ENCODE measurements around the gene RAET1G.
"Not testable (repeated sequence)": the region's sequence is repeated elsewhere in the genome, so short reads cannot be mapped to it uniquely, and the experiment has no call there.

Gene RAET1G

GRCh38 chr6:149967591-149967990 lies 44.7 kb upstream of the RAET1G start:
- H3K79me2 ChIP-seq (ENCODE audit: low read length) = no peaks in the 10 kb centered on the region
- H3K36me3 ChIP-seq (replicated peaks; ENCODE audit: insufficient read depth, low read length) = no peaks in the 10 kb centered on the region
- no peak overlapping the region for H3K4me2 ChIP-seq (ENCODE audit: low read depth, low read length)
- H3K4me3 ChIP-seq (ENCODE audit: low read length) = no peak overlapping the region
- H2AFZ ChIP-seq (ENCODE audit: low read length) = no peak overlapping the region
- DNase-seq = no peak
- H3K27me3 ChIP-seq (replicated peaks; ENCODE audit: insufficient read depth, low read length) = peaks cover 19% of the 10 kb centered on the region
- no peaks in the 10 kb centered on the region for H3K4me1 ChIP-seq (ENCODE audit: low read length)
- TF ChIP-seq EZH2phosphoT487 (IDR thresholded peaks at IDR 0.05; ENCODE audit: low read length) = no peak
- no peak for TF ChIP-seq CTCF (IDR thresholded peaks at IDR 0.05; ENCODE audit: low read length)
- TF ChIP-seq EZH2 (optimal IDR thresholded peaks at IDR 0.05; ENCODE audit: low read depth, low read length) = no peak
- H3K9ac ChIP-seq (ENCODE audit: low read length) = no peak overlapping the region
- H3K9me2 ChIP-seq (replicated peaks; ENCODE audit: insufficient read depth, low read length) = no peaks in the 10 kb centered on the region
- no peaks in the 10 kb centered on the region for H4K20me1 ChIP-seq (ENCODE audit: insufficient read depth, low read length)
- H3K9me3 ChIP-seq (replicated peaks; ENCODE audit: insufficient read depth, low read length) = no peaks in the 10 kb centered on the region
- H3K27ac ChIP-seq (ENCODE audit: low read length) = no peak overlapping the region
- no peaks in the 10 kb centered on the region for H3F3A ChIP-seq (ENCODE audit: insufficient read depth, low read length)

- peaks cover 28% of the 10 kb centered on the region for H3K27me3 ChIP-seq (replicated peaks; ENCODE audit: insufficient read depth, low read length)
These were observed 43.4 kb upstream of the RAET1G start for GRCh38 chr6:149966319-149966718.

DNA sequence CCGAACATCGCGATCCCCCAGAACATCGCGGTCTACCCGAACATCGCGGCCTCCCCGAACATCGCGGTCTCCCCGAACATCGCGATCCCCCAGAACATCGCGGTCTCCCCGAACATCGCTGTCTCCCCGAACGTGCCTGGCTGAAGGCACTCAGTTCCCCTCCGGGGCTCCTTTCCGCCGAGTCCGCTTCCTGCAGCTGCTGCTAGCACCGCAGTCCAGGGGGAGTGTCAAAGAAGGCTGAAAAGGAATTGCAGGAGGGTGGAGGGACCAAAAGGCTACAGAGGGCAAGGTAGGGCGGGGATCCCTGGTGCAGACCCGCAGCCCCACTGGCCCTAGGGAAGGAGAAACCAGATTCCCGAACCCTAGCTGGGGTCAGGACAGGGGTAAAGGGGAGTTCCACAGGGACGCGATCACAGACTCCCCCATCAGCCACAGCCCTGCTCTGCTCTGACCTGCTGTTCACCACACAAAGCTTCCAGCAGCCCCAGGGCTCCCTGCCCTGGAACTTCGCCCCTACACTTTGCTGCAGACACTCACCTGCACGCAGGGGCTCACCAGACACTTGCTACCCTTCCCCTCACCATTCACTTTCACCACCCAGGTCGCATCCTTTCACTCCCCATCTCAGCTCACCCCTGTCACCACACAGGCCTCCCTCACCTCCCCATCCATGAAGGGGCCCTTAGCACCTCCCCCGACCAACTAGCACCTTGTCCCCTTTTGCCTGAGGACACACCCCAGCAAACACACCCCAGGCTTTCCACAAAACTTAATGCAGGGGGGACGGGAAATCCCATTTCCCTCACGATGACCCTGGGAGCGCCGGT lies 42.5 kb upstream of the RAET1G start:
- H3K27me3 ChIP-seq (replicated peaks; ENCODE audit: insufficient read depth, low read length) = peaks cover 36% of the 10 kb centered on the region
- H3K9ac ChIP-seq (ENCODE audit: low read length) = no peak overlapping the region
- H3F3A ChIP-seq (ENCODE audit: insufficient read depth, low read length) = no peaks in the 10 kb centered on the region
- no peaks in the 10 kb centered on the region for H4K20me1 ChIP-seq (ENCODE audit: insufficient read depth, low read length)
- no peak overlapping the region for H2AFZ ChIP-seq (ENCODE audit: low read length)
- no peaks in the 10 kb centered on the region for H3K36me3 ChIP-seq (replicated peaks; ENCODE audit: insufficient read depth, low read length)
- no peak for DNase-seq
- no peaks in the 10 kb centered on the region for H3K79me2 ChIP-seq (ENCODE audit: low read length)
- H3K4me1 ChIP-seq (ENCODE audit: low read length) = no peaks in the 10 kb centered on the region
- H3K9me3 ChIP-seq (replicated peaks; ENCODE audit: insufficient read depth, low read length) = no peaks in the 10 kb centered on the region
- TF ChIP-seq CTCF (IDR thresholded peaks at IDR 0.05; ENCODE audit: low read length) (no peak), EZH2 (optimal IDR thresholded peaks at IDR 0.05; ENCODE audit: low read depth, low read length) (no peak), EZH2phosphoT487 (IDR thresholded peaks at IDR 0.05; ENCODE audit: low read length) (no peak)
- H3K27ac ChIP-seq (ENCODE audit: low read length) = no peak overlapping the region
- H3K4me3 ChIP-seq (ENCODE audit: low read length) = no peak overlapping the region
- H3K9me2 ChIP-seq (replicated peaks; ENCODE audit: insufficient read depth, low read length) = no peaks in the 10 kb centered on the region
- no peak overlapping the region for H3K4me2 ChIP-seq (ENCODE audit: low read depth, low read length)

More at GRCh38 chr6:149966319-149966718, 43.4 kb upstream of the RAET1G start:
- not testable (repeated sequence) for H3K27ac ChIP-seq (ENCODE audit: low read length); H4K20me1 ChIP-seq (ENCODE audit: insufficient read depth, low read length); H3K9me3 ChIP-seq (replicated peaks; ENCODE audit: insufficient read depth, low read length); DNase-seq; H3K4me3 ChIP-seq (ENCODE audit: low read length); H3K9ac ChIP-seq (ENCODE audit: low read length); H3K79me2 ChIP-seq (ENCODE audit: low read length); H3F3A ChIP-seq (ENCODE audit: insufficient read depth, low read length); H3K36me3 ChIP-seq (replicated peaks; ENCODE audit: insufficient read depth, low read length); H2AFZ ChIP-seq (ENCODE audit: low read length); H3K4me2 ChIP-seq (ENCODE audit: low read depth, low read length); H3K9me2 ChIP-seq (replicated peaks; ENCODE audit: insufficient read depth, low read length); H3K4me1 ChIP-seq (ENCODE audit: low read length)

All from MM.1S (cell line).